Small intestine (tissue), 7 donors: ENCODE data around the gene OPN1MW3. TPM values are rescaled to one million over a fixed set of nuclear protein-coding genes. Genes with fewer than 3 reads are reported as not detected.

Experiments
- DNase-seq, 2 donors: peaks; one replicate each; pipeline versions ENCODE4 v3.0.0 to v3.0.0-alpha.2; 2013
- FAIRE-seq: peaks from 2 replicates; lab custom pipeline; 2012; peaks lifted over from hg19 to GRCh38; lab: Jason Lieb, UNC
- H3K27ac ChIP-seq, 3 donors: one replicate each; pipeline ENCODE4 v1.5.1; 2013; ENCODE audit warnings: low read length in 2 of 3, mild to moderate bottlenecking in 2 of 3, control low read depth in 1 of 3, inconsistent platforms in 1 of 3, low read depth in 1 of 3, moderate library complexity in 1 of 3
- H3K27me3 ChIP-seq, 3 donors: one replicate each; pipeline ENCODE4 v1.6.1; 2013; ENCODE audit warnings: low read length in 3 of 3, inconsistent platforms in 1 of 3; ENCODE audit not compliant: control insufficient read depth in 3 of 3, insufficient read depth in 3 of 3
- H3K36me3 ChIP-seq, 3 donors: one replicate each; pipeline ENCODE4 v1.6.1; 2013; ENCODE audit warnings: low read length in 3 of 3, inconsistent platforms in 1 of 3, low read depth in 1 of 3, mild to moderate bottlenecking in 1 of 3, moderate library complexity in 1 of 3; ENCODE audit not compliant: control insufficient read depth in 3 of 3, insufficient read depth in 2 of 3
- H3K4me1 ChIP-seq, 3 donors: one replicate each; pipeline ENCODE4 v1.6.1; 2013; ENCODE audit warnings: low read length in 2 of 3, inconsistent platforms in 1 of 3, low read depth in 1 of 3, mild to moderate bottlenecking in 1 of 3, moderate library complexity in 1 of 3; ENCODE audit not compliant: control insufficient read depth in 3 of 3, insufficient read depth in 2 of 3
- H3K4me3 ChIP-seq, 3 donors: one replicate each; pipeline ENCODE4 v1.5.1; 2013; ENCODE audit warnings: low read length in 3 of 3, control low read depth in 1 of 3, inconsistent platforms in 1 of 3, low read depth in 1 of 3, mild to moderate bottlenecking in 1 of 3, moderate library complexity in 1 of 3
- H3K9me3 ChIP-seq, 2 donors: one replicate each; pipeline ENCODE4 v1.6.1; 2013; ENCODE audit warnings: low read depth in 1 of 2, low read length in 1 of 2; ENCODE audit not compliant: control insufficient read depth in 2 of 2, insufficient read depth in 1 of 2
- whole genome bisulfite sequencing, 3 donors: extraction: QIAGEN DNeasy Blood & Tissue Kit; methylation state at CpG; one replicate each; pipeline ENCODE4 v1.1.7; 2013; 5-methylcytosine and 5-hydroxymethylcytosine counted together
- polyA plus RNA-seq, 4 donors: library from polyadenylated mRNA; stranded (reverse) in 3 of 4; unstranded in 1 of 4; fragments of 200-250 nt in 3 of 4; fragments of 120-200 nt in 1 of 4; gene quantifications; one replicate each; pipeline versions ENCODE4 v1.2.1 to v1.2.3, GENCODE V29; 2013
- donor health status: healthy with polysubstance abuse.
- donor health status: control.
- donor health status: control.
- donor health status: Bipolar disorder and iron deficiency.
- donor health status: healthy.

Gene OPN1MW3
- polyA plus RNA-seq, 4 donors: not detected

DNA sequence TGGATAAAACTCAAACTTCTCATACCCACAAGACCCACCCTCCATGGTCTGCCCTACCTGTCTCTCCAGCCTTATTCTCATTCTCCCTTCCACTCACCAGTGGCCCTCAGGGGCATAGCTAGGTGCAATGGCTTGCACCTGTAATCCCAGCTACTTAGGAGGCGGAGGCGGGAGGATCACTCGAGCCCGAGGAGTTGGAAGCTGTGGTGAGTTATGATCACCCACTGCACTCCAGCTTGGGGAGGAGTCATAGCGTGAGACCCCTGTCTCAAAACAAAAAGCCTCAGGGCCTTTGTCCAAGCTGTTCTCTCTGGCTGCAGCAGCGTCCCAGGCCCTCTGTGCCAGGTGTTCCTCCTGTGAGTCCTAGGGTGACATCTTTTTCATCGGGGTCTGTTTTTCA, 54.7 kb downstream of the OPN1MW3 start:
- DNase-seq: no peak
- 86 to 91% (median 91%) methylated on average over 7 of the region's 7 CpGs for WGBS, 3 donors
- no peak for FAIRE-seq

DNA sequence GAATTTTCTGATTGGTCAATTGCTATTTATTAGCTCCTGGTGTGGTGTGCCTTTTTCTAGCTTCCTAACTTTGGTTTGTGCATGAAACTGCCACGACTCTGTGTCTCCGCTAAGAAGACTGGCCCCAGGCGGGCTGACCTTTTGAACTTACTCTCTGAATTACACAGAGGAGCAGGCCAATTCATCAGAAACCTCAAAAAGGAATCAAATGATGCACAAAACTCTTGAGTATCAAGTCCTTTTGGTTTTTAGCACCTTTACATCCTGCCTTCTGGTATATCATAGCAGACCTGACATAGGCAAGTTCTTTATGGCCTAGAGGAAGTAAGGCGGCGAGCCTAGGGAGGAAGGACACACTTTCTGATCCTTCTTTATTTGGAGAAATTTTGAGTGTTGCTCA, 55.8 kb downstream of the OPN1MW3 start:
- H3K9me3 ChIP-seq: no peaks in the 10 kb centered on the region
- no peak overlapping the region for H3K27ac ChIP-seq
- H3K4me3 ChIP-seq: no peak overlapping the region
- FAIRE-seq (no peak), DNase-seq (no peak)
- H3K36me3 ChIP-seq: no peaks in the 10 kb centered on the region
- H3K4me1 ChIP-seq: no peaks in the 10 kb centered on the region
- no peaks in the 10 kb centered on the region for H3K27me3 ChIP-seq
- WGBS, 3 donors: 65 to 71% (median 66%) methylated on average over 5 of the region's 5 CpGs

More for the DNA sequence above, 54.7 kb downstream of the OPN1MW3 start:
- Histone ChIP-seq H3K27ac (no peak overlapping the region), H3K36me3 (no peaks in the 10 kb centered on the region), H3K9me3 (no peaks in the 10 kb centered on the region), H3K4me1 (no peaks in the 10 kb centered on the region), H3K4me3 (no peak overlapping the region), H3K27me3 (peaks cover 0 to 2% (median 0%) of the 10 kb centered on the region in 3 donors)

DNA sequence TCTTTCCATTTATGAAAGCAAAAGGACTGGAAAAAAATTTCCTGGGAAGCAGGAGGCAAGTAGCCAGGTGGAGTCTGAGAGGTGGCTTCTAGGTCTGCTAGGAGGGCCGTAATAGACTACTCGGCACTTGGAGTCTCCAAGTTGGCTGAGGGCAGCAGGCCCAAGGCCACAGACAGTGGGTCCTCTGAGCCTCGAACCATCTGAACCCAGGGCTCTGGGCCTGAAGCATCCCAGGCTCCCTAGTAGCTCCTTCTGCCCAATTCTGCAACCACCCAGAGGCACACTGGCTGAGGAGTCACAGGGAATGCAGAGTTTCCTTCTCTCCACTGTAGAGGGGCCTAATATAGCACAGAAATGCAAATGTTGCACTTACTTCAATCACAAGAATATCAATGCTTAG, 58.0 kb downstream of the OPN1MW3 start:
- no peaks in the 10 kb centered on the region for H3K9me3 ChIP-seq
- H3K27me3 ChIP-seq: no peaks in the 10 kb centered on the region
- no peak overlapping the region for H3K4me3 ChIP-seq
- WGBS, 3 donors: 84 to 99% methylated on average over 3 of the region's 3 CpGs; no CpG with 5 or more reads in 1 of the 3 donors
- no peaks in the 10 kb centered on the region for H3K4me1 ChIP-seq
- no peaks in the 10 kb centered on the region for H3K36me3 ChIP-seq
- DNase-seq: no peak
- no peak overlapping the region for H3K27ac ChIP-seq
- no peak for FAIRE-seq

GRCh38 chrX:154317391-154317995, 60.1 kb downstream of the OPN1MW3 start:
- FAIRE-seq: no peak
- peak in 1 of 2 donors; percentile 20 for DNase-seq
- Histone ChIP-seq H3K36me3 (no peaks in the 10 kb centered on the region), H3K27ac (no peak overlapping the region), H3K27me3 (no peaks in the 10 kb centered on the region), H3K4me1 (no peaks in the 10 kb centered on the region), H3K9me3 (no peaks in the 10 kb centered on the region), H3K4me3 (no peak overlapping the region)
- WGBS, 3 donors: 14 to 33% (median 22%) methylated on average over 7 of the region's 7 CpGs

DNA sequence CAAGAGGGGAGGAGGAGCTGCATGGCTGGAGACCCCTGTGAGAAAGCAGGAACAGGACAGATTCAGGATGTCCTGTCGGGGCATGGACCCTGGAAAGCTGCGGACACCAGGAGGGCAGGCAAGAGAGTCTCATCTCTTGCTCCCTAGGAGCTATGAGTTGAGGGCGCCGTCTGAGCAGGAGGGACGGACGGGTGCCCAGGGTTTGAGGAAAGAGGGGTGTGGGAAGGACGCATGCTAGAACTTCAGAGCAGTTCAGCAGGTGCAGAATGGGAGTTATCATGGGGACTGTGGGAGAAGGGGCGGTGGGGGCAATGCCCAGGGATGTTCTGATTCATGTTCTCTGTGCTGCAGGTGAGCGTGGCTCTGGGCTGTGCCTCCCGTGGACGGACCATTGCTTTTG, 63.0 kb downstream of the OPN1MW3 start:
- no peaks in the 10 kb centered on the region for H3K27me3 ChIP-seq
- H3K9me3 ChIP-seq: no peaks in the 10 kb centered on the region
- no peak overlapping the region for H3K27ac ChIP-seq
- no peaks in the 10 kb centered on the region for H3K4me1 ChIP-seq
- DNase-seq (no peak), FAIRE-seq (no peak)
- H3K36me3 ChIP-seq: no peaks in the 10 kb centered on the region
- 83 to 90% (median 86%) methylated on average over 11 of the region's 11 CpGs for WGBS, 3 donors
- H3K4me3 ChIP-seq: no peak overlapping the region

Other genes starting within 250 kb of the OPN1MW3 start
- gene IRAK1, start 237.7 kb upstream of the OPN1MW3 start, polyA plus RNA-seq: 100 to 1,000 TPM in 3 of 4 donors, 10 to 100 TPM in 1; 57.2 to 135 (median 117) TPM
- 10 to 100 TPM in 3 of 4 donors, 1 to 10 TPM in 1; 9.4 to 18.4 (median 12.9) TPM for gene MECP2, start 159.9 kb upstream of the OPN1MW3 start, polyA plus RNA-seq
- not detected for gene OPN1LW, start 113.3 kb upstream of the OPN1MW3 start, polyA plus RNA-seq
- gene OPN1MW, start 75.0 kb upstream of the OPN1MW3 start, polyA plus RNA-seq: not detected
- not detected for gene OPN1MW2, start 37.8 kb upstream of the OPN1MW3 start, polyA plus RNA-seq
- gene TEX28, start 37.5 kb downstream of the OPN1MW3 start, polyA plus RNA-seq: not detected
- under 1 TPM in 2 of 4 donors, not detected in 2; 0.12 to 0.18 TPM for gene TKTL1, start 38.2 kb downstream of the OPN1MW3 start, polyA plus RNA-seq
- gene FLNA, start 117.1 kb downstream of the OPN1MW3 start, polyA plus RNA-seq: 100 to 1,000 TPM in 1 of 4 donors, 10 to 100 TPM in 3; 19.2 to 251 (median 73.8) TPM
- gene EMD, start 121.7 kb downstream of the OPN1MW3 start, polyA plus RNA-seq: 10 to 100 TPM; 37.6 to 82.3 (median 55.6) TPM
- 1,000 to 10,000 TPM; 3,043 to 5,653 (median 5,166) TPM for gene RPL10, start 140.8 kb downstream of the OPN1MW3 start, polyA plus RNA-seq
- 10 to 100 TPM; 17.0 to 27.4 (median 21.7) TPM for gene DNASE1L1, start 151.7 kb downstream of the OPN1MW3 start, polyA plus RNA-seq
- gene TAFAZZIN, start 154.0 kb downstream of the OPN1MW3 start, polyA plus RNA-seq: 10 to 100 TPM; 31.8 to 78.3 (median 50.8) TPM
- 100 to 1,000 TPM in 1 of 4 donors, 10 to 100 TPM in 3; 34.0 to 157 (median 57.4) TPM for gene ATP6AP1, start 171.1 kb downstream of the OPN1MW3 start, polyA plus RNA-seq
- gene GDI1, start 179.6 kb downstream of the OPN1MW3 start, polyA plus RNA-seq: 10 to 100 TPM; 59.2 to 76.5 (median 62.6) TPM
- 100 to 1,000 TPM in 2 of 4 donors, 10 to 100 TPM in 2; 64.5 to 181 (median 119) TPM for gene FAM50A, start 186.6 kb downstream of the OPN1MW3 start, polyA plus RNA-seq
- gene PLXNA3, start 200.7 kb downstream of the OPN1MW3 start, polyA plus RNA-seq: 10 to 100 TPM in 2 of 4 donors, 1 to 10 TPM in 2; 3.2 to 30.1 (median 9.6) TPM
- 10 to 100 TPM in 3 of 4 donors, 1 to 10 TPM in 1; 8.1 to 26.6 (median 21.8) TPM for gene LAGE3, start 221.7 kb downstream of the OPN1MW3 start, polyA plus RNA-seq
- gene UBL4A, start 229.0 kb downstream of the OPN1MW3 start, polyA plus RNA-seq: 10 to 100 TPM; 23.8 to 32.3 (median 28.3) TPM
- gene SLC10A3, start 233.0 kb downstream of the OPN1MW3 start, polyA plus RNA-seq: 10 to 100 TPM; 11.6 to 22.2 (median 15.8) TPM